NCI-H69 (cell line): Measurements from ENCODE around the gene ARHGAP44.

Source experiments
- DNase-seq: peaks from one replicate; lab custom pipeline; 2025; lab: John Stamatoyannopoulos, UW

The ARHGAP44 gene

DNA sequence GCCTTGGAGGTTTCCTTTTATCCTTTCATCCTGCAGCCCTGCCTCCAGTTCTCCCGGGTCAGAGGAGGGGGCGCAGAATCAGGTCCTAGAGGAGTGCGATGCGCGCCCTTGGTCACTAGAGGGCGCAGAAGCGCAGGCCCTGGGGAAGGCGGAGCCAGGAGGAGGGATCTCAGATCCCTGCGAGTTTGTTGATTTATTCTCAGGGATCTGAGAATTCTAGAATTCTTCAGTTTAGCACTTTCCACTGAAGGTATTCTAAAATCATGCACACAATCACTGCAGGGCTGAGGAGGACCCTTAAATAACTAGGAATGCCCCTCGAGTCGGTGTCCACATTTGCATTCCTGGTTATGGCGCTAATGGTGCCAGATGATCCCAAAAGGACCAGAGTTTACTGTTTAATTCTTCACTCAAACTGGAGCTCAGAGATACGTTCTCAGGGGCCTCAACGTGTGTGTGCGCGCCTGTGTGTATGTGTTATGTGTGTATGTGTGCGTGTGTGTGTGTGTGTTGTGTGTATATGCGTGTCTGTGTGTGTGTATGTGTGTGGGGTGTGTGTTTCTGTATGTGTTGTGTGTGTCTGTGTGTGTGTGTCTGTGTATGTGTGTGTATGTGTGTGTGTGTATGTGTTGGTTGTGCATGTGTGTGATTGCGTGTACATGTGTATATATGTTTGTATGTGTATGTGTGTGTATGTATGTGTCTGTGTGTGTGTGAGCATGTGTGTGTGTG, 235.4 kb downstream of the ARHGAP44 start:
- DNase-seq: peak; percentile 60

DNA sequence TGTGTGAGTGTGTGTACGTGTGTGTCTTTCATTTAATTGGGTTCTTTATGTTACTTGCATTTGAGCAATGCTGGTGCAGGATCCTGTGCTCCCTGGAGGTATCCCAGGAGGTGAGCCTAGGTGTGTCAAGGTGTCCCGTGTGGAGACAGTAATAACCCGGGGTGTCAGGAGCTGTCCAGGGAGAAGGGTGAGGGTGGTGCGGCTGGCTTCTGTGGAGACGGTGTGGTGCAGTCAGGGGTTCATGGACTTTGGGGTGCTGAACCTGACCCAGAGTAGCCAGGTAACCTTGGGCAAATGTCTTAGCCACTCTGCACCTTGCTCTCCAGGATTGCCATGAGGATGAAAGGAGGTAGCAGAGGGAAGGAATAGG, 235.9 kb downstream of the ARHGAP44 start:
- DNase-seq: no peak

DNA sequence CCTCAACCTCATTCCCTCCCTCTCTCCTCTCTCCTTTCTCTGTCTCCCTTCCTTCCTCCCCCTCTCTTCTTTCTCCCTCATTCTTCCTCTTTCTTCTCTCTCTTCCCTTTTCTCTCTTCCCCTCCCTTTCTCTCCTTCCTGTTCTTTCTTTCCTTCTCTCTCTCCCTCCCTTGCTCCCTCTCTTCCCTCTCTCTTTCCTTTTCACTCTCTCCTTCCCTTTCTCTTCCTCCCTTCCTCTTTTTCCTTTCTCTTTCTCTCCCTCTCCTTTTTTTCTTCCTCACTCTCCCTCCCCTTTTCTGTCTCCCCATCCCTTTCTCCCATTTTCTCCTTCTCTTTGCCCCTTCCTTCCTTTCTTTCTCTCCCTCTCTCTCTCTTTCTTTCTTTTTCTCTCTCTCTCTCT, 236.4 kb downstream of the ARHGAP44 start:
- no peak for DNase-seq

DNA sequence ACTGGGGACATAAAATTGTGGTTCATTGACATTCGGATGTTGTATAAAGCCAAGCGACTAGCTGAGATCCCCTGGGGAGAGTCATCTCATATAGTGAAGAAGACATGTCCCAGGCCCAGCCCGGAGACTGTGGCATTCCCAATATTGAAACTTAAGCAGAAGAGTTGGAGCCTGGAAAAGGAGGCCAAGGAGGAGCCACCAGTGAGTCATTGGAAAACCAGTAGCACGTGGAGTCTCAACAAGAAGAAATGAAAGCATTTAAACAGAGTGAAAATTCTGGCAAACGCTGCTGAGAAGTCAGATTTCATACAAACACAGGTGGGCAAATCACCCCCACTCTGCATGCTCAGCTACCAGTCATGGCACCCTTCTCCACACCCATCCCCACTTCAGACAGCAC, 237.9 kb downstream of the ARHGAP44 start:
- DNase-seq: no peak

DNA sequence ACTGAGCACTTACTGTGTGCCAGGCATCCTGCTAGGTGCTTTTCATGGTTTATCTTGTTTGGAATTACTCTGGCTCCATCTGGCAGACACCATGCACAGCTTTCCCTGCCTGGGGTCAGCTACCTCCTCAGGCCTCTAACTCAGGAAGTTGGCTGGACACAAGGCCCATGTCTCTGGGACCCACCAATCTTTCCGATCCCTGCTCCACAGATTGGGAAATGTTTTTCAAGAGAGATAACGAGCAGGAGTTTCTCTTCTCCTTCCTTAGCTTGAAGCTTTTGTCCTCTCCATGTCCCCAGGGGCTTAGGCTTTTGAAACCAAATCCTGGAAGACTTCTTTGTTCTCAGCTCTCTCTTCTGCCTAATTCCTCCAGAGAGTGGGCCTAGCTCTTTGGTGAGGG, 240.0 kb downstream of the ARHGAP44 start:
- DNase-seq: no peak

DNA sequence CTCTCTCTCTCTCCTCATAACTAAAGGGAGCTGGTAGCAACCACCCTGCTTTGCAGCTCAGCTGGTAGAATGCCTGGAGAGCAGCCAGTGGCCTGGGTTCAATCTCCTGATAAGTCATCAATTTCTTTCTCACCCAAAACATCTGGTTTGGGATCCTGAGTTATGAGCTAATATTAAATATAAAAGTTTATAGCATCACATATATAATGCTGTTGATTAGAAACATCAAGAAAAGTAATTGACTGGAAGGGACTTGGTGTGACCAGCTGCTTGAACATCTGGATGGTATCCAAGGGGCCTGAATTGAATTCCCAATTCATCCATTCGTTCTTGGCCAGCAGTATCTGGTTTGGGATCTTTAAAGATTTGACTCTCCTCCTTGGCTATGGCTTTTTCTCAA, 240.8 kb downstream of the ARHGAP44 start:
- DNase-seq: no peak

DNA sequence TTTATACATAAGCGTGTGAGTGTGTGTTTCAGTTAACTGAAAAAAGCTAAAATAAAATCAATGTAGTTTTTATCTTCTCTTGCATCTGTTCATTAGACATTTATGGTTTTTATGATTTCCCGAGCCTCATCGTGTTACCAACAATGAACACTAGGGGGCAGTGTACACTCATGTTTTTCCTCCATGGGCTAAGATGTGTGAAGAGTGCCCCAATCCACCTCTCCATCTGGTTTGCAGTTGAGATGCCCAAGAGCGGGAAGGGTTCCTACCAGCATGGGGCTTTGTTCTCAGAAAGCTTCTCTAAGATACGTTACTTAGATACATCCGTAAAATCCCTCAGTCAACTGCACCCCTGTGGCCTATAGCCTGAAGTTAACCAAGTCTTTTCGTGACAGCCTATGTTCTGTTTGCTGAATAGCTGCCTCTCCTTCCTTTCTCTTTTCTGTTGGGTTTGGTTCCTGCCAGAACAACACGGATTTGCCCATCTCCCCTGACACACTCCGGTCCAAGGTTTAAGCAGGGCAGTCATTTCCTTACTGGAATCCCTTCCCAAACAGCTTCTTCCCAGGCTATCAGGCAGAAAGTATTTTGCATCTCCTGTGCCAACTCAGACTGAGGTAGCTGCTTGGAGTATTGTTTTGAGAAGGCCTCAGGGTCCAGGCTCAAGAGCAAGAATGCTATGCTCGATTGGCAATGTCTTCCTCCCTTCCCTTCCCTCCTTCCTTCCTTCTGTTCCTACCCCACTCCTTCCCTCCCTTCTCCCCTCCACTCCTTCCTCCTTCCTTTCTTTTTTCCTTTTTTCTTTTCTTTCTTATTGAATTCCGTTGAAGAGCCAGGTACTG, 241.4 kb downstream of the ARHGAP44 start:
- DNase-seq: peak; percentile 32

DNA sequence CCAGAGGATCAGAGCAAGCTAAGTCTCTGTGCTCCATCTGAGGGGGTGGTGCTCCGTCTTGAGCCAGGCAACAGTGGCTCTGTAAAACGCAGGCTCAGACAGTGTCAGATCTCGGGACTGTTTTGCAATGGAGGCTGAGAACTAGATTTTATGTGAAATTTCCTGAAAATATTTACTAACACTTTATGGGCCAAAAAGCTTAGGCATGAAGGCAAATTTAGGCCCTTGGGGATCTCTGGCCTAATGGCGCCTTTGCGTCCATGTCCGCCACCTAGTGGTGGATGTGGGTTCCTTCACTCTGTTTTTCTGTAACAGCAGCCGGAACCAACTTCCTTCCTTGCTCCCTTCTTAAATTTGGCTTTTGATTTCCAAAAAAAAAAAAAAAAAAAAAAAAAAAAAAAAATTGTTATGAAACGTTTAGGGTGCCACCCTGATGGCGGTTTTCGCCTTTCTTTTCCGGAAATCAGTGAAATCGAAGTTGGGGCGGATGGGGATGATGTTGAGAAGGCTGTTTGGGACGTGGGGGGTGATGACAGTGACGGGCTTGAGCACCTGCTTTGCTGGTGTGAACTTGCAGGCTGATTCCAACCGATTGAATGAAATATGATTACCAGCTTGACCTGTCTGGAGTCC, 242.5 kb downstream of the ARHGAP44 start:
- DNase-seq: peak; percentile 33

DNA sequence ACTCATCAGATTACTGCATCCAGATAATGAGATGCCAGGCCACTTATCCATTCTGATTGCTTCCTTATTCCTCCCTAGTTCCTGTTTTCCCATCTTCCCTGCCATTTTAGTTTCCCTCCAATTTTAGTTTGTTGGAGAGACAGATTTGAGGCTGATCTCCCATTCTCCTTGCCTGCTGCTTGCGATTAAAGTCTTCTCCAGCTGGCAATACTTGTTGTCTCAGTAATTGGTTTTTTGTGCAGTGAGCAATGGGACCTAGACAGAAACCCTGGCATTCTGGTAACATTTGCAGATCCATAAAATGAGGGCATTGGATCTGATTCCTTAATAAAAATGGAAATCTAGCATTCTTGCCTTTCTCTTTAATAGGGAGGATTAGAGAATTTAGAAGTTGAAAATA, 246.1 kb downstream of the ARHGAP44 start:
- no peak for DNase-seq

DNA sequence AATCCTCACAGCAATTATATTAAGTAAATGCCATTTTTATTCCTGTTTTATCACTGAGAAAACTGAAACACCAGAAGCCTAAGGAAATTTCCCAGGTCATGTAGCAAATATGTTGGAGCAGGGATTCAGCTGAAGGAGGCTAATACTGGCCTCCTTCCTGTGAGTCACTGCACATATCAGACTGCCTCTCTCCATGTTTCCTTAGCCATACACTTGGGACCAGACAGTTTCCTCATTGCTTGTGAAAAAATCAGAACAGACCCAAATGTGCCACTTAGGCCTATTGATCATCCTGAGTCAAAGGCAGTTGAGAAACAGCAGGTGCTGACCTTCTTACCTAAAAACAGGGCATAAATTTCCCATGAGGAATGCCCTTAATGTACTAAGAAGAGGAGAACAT, 247.5 kb downstream of the ARHGAP44 start:
- no peak for DNase-seq

DNA sequence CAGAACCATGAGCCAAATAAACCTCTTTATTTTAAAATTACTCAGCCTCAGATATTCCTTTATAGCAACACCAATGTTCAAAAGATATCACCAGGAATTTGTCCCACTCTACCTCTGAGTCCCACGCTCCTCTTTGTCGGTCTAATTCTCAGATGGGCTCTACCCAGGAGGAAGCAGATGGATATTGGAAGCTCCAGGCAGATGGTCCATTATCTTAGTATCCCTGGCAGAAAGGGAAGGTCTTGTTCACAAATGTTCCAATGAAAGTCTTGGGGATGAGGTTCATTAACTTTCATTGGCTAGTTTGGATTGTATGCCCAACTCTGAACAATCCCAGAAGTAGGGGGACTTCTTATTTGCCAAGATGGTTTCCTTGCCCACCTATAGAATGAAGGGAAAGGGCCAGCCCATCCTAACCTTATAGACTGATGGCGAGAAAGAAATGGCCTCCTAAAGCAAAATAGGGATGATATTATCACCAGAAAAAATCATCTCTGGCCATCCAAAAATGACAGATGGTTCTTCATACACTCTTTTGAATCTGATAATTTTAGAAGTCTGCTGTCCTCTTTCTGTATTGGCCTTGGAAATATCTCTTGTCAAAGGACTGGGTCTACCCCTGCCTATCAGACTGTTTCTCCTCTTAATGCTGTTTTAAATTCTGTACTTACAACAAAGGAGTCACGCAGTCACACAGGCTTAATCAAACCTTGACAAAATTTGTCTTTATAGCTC, 249.8 kb downstream of the ARHGAP44 start:
- no peak for DNase-seq
